Measurements from ENCODE around the gene NR1H3. TPM values are rescaled to one million over a fixed set of nuclear protein-coding genes. Genes with fewer than 3 reads are reported as not detected.
A peak's percentile ranks its signal among the peaks of the same experiment; 100 is the strongest.

NR1H3 gene
- total and polyA plus RNA-seq, 4 donors, result 52.8 to 57.3 (median 55.6) TPM

- TF ChIP-seq TAF1 (conservative IDR thresholded peaks at IDR 0.05), result peak; percentile 51
- peak; percentile 26 for TF ChIP-seq ZBTB33 (IDR thresholded peaks at IDR 0.05)
Measured at GRCh38 chr11:47213950-47214565, 43.7 kb upstream of the NR1H3 start (continued).

- Histone ChIP-seq H3K27ac (ENCODE audit: low read depth in 1 of 2, low read length in 2 of 2) (peak overlapping the region; percentile 81 to 86), H3K4me1 (ENCODE audit: control insufficient read depth in 4 of 4, insufficient read depth in 4 of 4, low read length in 3 of 4) (peaks cover 13 to 26% (median 23%) of the 10 kb centered on the region in 4 donors), H3K9ac (ENCODE audit: low read depth in 1 of 2, low read length in 2 of 2) (peak overlapping the region; percentile 81 to 90), H3K4me3 (ENCODE audit: low read depth in 1 of 3, low read length in 3 of 3) (peak overlapping the region; percentile 63 to 84 (median 73)), H3K9me3 (ENCODE audit: control insufficient read depth in 4 of 4, low read length in 3 of 4) (no peaks in the 10 kb centered on the region), H3K27me3 (ENCODE audit: control insufficient read depth in 4 of 4, insufficient read depth in 4 of 4, low read length in 3 of 4) (no peaks in the 10 kb centered on the region), H3K36me3 (ENCODE audit: control insufficient read depth in 4 of 4, insufficient read depth in 3 of 4, low read depth in 1 of 4, low read length in 3 of 4) (peaks cover 0 to 4% (median 0%) of the 10 kb centered on the region in 4 donors)
- no peak for TF ChIP-seq MAX (IDR thresholded peaks at IDR 0.05)
- TF ChIP-seq SP1 (IDR thresholded peaks at IDR 0.05), result no peak
- no peak for TF ChIP-seq HNF4A (conservative IDR thresholded peaks at IDR 0.05)
- TF ChIP-seq FOXA2 (IDR thresholded peaks at IDR 0.05), result no peak
- TF ChIP-seq NR2F2 (IDR thresholded peaks at IDR 0.05), result no peak
- TF ChIP-seq RAD21 (IDR thresholded peaks at IDR 0.05), result no peak
- no peak for TF ChIP-seq FOXA1 (IDR thresholded peaks at IDR 0.05)
- TF ChIP-seq ATF3 (IDR thresholded peaks at IDR 0.05), result no peak
- TF ChIP-seq EGR1 (IDR thresholded peaks at IDR 0.05; ENCODE audit: low read depth in 2 of 2), result no peak
- no peak for TF ChIP-seq GABPA (IDR thresholded peaks at IDR 0.05 in 1 of 2, conservative IDR thresholded peaks at IDR 0.05 in 1 of 2)
- TF ChIP-seq HNF4G (IDR thresholded peaks at IDR 0.05), result no peak
- TF ChIP-seq ZBTB33 (IDR thresholded peaks at IDR 0.05), result no peak
- TF ChIP-seq CTCF (IDR thresholded peaks at IDR 0.05; ENCODE audit: low read depth, low read length, missing input control), result no peak
- no peak for TF ChIP-seq REST (IDR thresholded peaks at IDR 0.05)
- TF ChIP-seq JUND (IDR thresholded peaks at IDR 0.05), result no peak
- TF ChIP-seq YY1 (IDR thresholded peaks at IDR 0.05), result no peak
- 14% methylated on average over 15 of the region's 15 CpGs for WGBS
- no peak for DNase-seq (ENCODE audit: low spot score)
Measured at GRCh38 chr11:47215366-47215910, 42.4 kb upstream of the NR1H3 start.

All from liver (tissue), 9 donors.